IMR-90 (cell line): ENCODE data around the gene SLC39A8. TPM values are rescaled to one million over a fixed set of nuclear protein-coding genes. Genes with fewer than 3 reads are reported as not detected.

Experiments used
- ATAC-seq: fragments of 200-7000 bp; cut with Tn5 transposase; 2 replicates; pipeline ENCODE4 v1.9.1; 2020; ENCODE audit warnings: low read depth, mild to moderate bottlenecking, moderate library complexity
- BruUV-seq: library from RNA; stranded (reverse); fragments of 400-500 nt; replicated peaks from 2 replicates; lab custom pipeline; 2021; lab: Mats Ljungman, UMichigan
- CTCF ChIA-PET: fragments of 300-600 bp; formaldehyde crosslinking; extraction: SDS; loops from one replicate; lab custom pipeline; 2021; ENCODE audit warnings: antibody characterized with exemption; lab: Yijun Ruan, JAX
- POLR2A ChIA-PET: fragments of 300-600 bp; sonication (Branson Sonifier 250); formaldehyde crosslinking; loops from one replicate; lab custom pipeline; 2022; ENCODE audit warnings: antibody characterized with exemption; ENCODE audit not compliant: unreplicated experiment; lab: Charles Lee
- DNase-seq: peaks from one replicate; pipeline ENCODE4 v3.0.0; 2013
- H2AFZ ChIP-seq: replicated peaks from 2 replicates; pipeline ENCODE3; 2013; ENCODE audit warnings: low read length, mild to moderate bottlenecking; ENCODE audit not compliant: poor library complexity
- H2AK5ac ChIP-seq: 2 replicates; pipeline ENCODE4 v1.6.1; 2013; ENCODE audit warnings: low read depth, low read length, inconsistent platforms
- H2AK9ac ChIP-seq: replicated peaks from 2 replicates; pipeline ENCODE3; 2013; ENCODE audit warnings: mild to moderate bottlenecking, low read depth, low read length, moderate library complexity; ENCODE audit not compliant: poor library complexity
- H2BK120ac ChIP-seq: 2 replicates; pipeline ENCODE4 v1.6.1; 2013; ENCODE audit warnings: low read depth, low read length, inconsistent platforms
- H2BK15ac ChIP-seq: 3 replicates; pipeline ENCODE4 v1.6.1; 2013; ENCODE audit warnings: low read depth, low read length, inconsistent platforms
- H2BK20ac ChIP-seq: 2 replicates; pipeline ENCODE4 v1.6.1; 2013; ENCODE audit warnings: low read depth, mild to moderate bottlenecking, inconsistent platforms, low read length, moderate library complexity
- H2BK5ac ChIP-seq: 2 replicates; pipeline ENCODE4 v1.6.1; 2013; ENCODE audit warnings: mild to moderate bottlenecking, low read depth, low read length, inconsistent platforms; ENCODE audit not compliant: poor library complexity, severe bottlenecking
- H3K14ac ChIP-seq: replicated peaks from 2 replicates; pipeline ENCODE4 v1.6.1; 2013; ENCODE audit warnings: low read depth, low read length, inconsistent platforms
- H3K18ac ChIP-seq: 2 replicates; pipeline ENCODE4 v1.6.1; 2013; ENCODE audit warnings: low read depth, low read length, control low read depth
- H3K23ac ChIP-seq: 2 replicates; pipeline ENCODE4 v1.6.1; 2013; ENCODE audit warnings: low read depth, low read length, inconsistent platforms
- H3K27ac ChIP-seq: 2 replicates; pipeline ENCODE4 v1.5.1; 2013; ENCODE audit warnings: mild to moderate bottlenecking, control low read depth, low read length; ENCODE audit not compliant: insufficient read depth
- H3K27me3 ChIP-seq: 2 replicates; pipeline ENCODE4 v1.6.1; 2013; ENCODE audit warnings: low read length; ENCODE audit not compliant: control insufficient read depth, insufficient read depth
- H3K36me3 ChIP-seq: 2 replicates; pipeline ENCODE4 v1.6.1; 2013; ENCODE audit warnings: low read length, mixed read lengths; ENCODE audit not compliant: control insufficient read depth, insufficient read depth
- H3K4ac ChIP-seq: 2 replicates; pipeline ENCODE4 v1.6.1; 2013; ENCODE audit warnings: low read depth, low read length, inconsistent platforms
- H3K4me1 ChIP-seq: 2 replicates; pipeline ENCODE4 v1.6.1; 2013; ENCODE audit warnings: low read length, mixed read lengths; ENCODE audit not compliant: control insufficient read depth, insufficient read depth
- H3K4me2 ChIP-seq: 2 replicates; pipeline ENCODE4 v1.6.1; 2013; ENCODE audit warnings: low read depth, mild to moderate bottlenecking, control low read depth, low read length, moderate library complexity
- H3K4me3 ChIP-seq: 2 replicates; pipeline ENCODE4 v1.5.1; 2013; ENCODE audit warnings: low read depth, mild to moderate bottlenecking, control low read depth, low read length, moderate library complexity; ENCODE audit not compliant: insufficient read depth
- H3K56ac ChIP-seq: 2 replicates; pipeline ENCODE4 v1.6.1; 2013; ENCODE audit warnings: low read length, inconsistent platforms; ENCODE audit not compliant: insufficient read depth; ENCODE audit errors: extremely low read depth
- H3K79me1 ChIP-seq, 2 experiments: 2 replicates each; pipeline ENCODE4 v1.6.1; 2013; ENCODE audit warnings: low read length in 2 of 2, inconsistent platforms in 1 of 2, low read depth in 1 of 2
- H3K9ac ChIP-seq: 2 replicates; pipeline ENCODE4 v1.6.1; 2013; ENCODE audit warnings: low read depth, low read length, control low read depth
- H3K9me1 ChIP-seq: 2 replicates; pipeline ENCODE4 v1.6.1; 2013; ENCODE audit warnings: low read length, inconsistent platforms; ENCODE audit not compliant: insufficient read depth
- H3K9me3 ChIP-seq: 2 replicates; pipeline ENCODE4 v1.6.1; 2013; ENCODE audit warnings: low read length; ENCODE audit not compliant: control insufficient read depth, insufficient read depth
- H4K20me1 ChIP-seq: 2 replicates; pipeline ENCODE4 v1.6.1; 2013; ENCODE audit warnings: low read length, inconsistent platforms; ENCODE audit not compliant: insufficient read depth
- H4K5ac ChIP-seq: 2 replicates; pipeline ENCODE4 v1.6.1; 2013; ENCODE audit warnings: mild to moderate bottlenecking, low read depth, low read length, control low read depth
- H4K8ac ChIP-seq, 2 experiments: 2 replicates each; pipeline ENCODE4 v1.6.1; 2013; ENCODE audit warnings: low read depth in 2 of 2, low read length in 2 of 2, control low read depth in 1 of 2, inconsistent platforms in 1 of 2
- H4K91ac ChIP-seq: 2 replicates; pipeline ENCODE4 v1.6.1; 2013; ENCODE audit warnings: low read depth, low read length, inconsistent platforms; ENCODE audit not compliant: insufficient read depth
- BHLHE40 ChIP-seq: fragments of 150-350 bp; IDR thresholded peaks from 2 replicates; pipeline ENCODE4 v1.6.1; 2016; ENCODE audit warnings: mild to moderate bottlenecking, low read depth, low read length
- CHD1 ChIP-seq: IDR thresholded peaks from 2 replicates; pipeline ENCODE4 v1.6.1; 2012; ENCODE audit warnings: low read depth, low read length, improper control_type of control experiment
- MAFK ChIP-seq: IDR thresholded peaks from 2 replicates; pipeline ENCODE4 v1.6.1; 2012; ENCODE audit warnings: low read depth, low read length, improper control_type of control experiment
- NFE2L2 ChIP-seq: fragments of 150-350 bp; IDR thresholded peaks from 2 replicates; pipeline ENCODE4 v1.6.1; 2016; ENCODE audit warnings: low read depth, mild to moderate bottlenecking, low read length
- POLR2A ChIP-seq: IDR thresholded peaks from 2 replicates; pipeline ENCODE4 v1.6.1; 2012; ENCODE audit warnings: mild to moderate bottlenecking, low read depth, low read length
- SMC3 ChIP-seq: fragments of 150-350 bp; IDR thresholded peaks from 2 replicates; pipeline ENCODE4 v1.6.1; 2016; ENCODE audit warnings: low read depth, mild to moderate bottlenecking, antibody characterized with exemption, low read length, moderate library complexity
- WGBS, 2 experiments: methylation state at CpG; one replicate each; pipeline versions ENCODE4 v1.1.5 to v1.1.7; 2013; ENCODE audit warnings: missing lambda C conversion rate in 2 of 2; ENCODE audit not compliant: insufficient read length in 1 of 2; ENCODE audit errors: extremely low coverage in 2 of 2; 5-methylcytosine and 5-hydroxymethylcytosine counted together
- dilution Hi-C: fragments of 300-500 bp; cut with HindIII; formaldehyde crosslinking; loops from one replicate; pipeline ENCODE4 v1.14.3; 2018; ENCODE audit warnings: low sequenced_read_pairs; ENCODE audit not compliant: unreplicated experiment
- in situ Hi-C: fragments of 300-500 bp; cut with MboI; formaldehyde crosslinking; loops from 3 replicates; pipeline ENCODE4 v1.14.3; 2019; ENCODE audit warnings: low sequenced_read_pairs, inconsistent platforms, mixed read lengths
- intact Hi-C: fragments of 100-400 bp; cut with micrococcal nuclease; formaldehyde crosslinking; loops from 2 replicates; pipeline ENCODE4 v1.10.0; 2022
- polyA plus RNA-seq, 3 experiments: library from polyadenylated mRNA; depleted of rRNA; stranded (reverse); fragments of >200 nt; gene quantifications; 2 replicates each; pipeline ENCODE4 v1.2.3, GENCODE V29; 2012; ENCODE audit warnings: low replicate concordance in 1 of 3
- total RNA-seq: library from RNA; depleted of rRNA; stranded (reverse); fragments of >200 nt; gene quantifications from 2 replicates; pipeline ENCODE4 v1.2.3, GENCODE V29; 2012
- TF ChIP-seq, protein P1 (sequence below): fragments of 150-350 bp; IDR thresholded peaks from 2 replicates; pipeline ENCODE4 v1.6.1; 2016; ENCODE audit warnings: low read depth, mild to moderate bottlenecking, low read length, moderate library complexity, borderline replicate concordance

Gene SLC39A8
- total and polyA plus RNA-seq, 2 of the 4 experiments (the other 2 are of a cell fraction): 0.05 to 0.18 TPM

DNA sequence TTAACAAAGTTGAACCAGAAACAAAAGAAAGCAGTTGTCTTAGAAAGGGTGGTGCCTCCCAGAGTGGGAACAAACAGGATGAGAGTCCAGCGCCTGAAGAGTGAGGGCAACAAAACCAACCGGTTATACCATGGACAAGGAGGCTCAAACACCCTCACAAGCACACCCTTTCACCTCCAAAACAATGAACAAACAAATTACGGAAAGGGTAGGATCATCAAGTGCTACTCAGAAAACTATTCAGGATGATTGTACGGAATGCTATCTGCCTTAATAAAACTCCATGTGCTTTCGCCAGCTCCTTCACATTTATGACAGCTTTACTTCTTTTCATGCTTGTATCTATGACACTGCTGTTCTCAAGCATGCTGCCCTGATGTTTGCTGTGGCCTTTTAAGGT lies 26.8 kb downstream of the SLC39A8 start:
- no peak overlapping the region for H2BK15ac ChIP-seq
- H4K8ac ChIP-seq: no peak overlapping the region
- intact Hi-C loops: no loop called here
- no peak overlapping the region for H3K14ac ChIP-seq
- dilution Hi-C loops: no loop called here
- H3K4me1 ChIP-seq: no peaks in the 10 kb centered on the region
- H2BK5ac ChIP-seq: no peak overlapping the region
- H2AK9ac ChIP-seq: no peak overlapping the region
- no peak overlapping the region for H2AFZ ChIP-seq
- no peaks in the 10 kb centered on the region for H3K9me1 ChIP-seq
- no peaks in the 10 kb centered on the region for H3K79me1 ChIP-seq
- no peak overlapping the region for H2AK5ac ChIP-seq
- ChIA-PET POLR2A (no interaction called here), CTCF (interaction anchor here (0.6 kb wide), 1 partner anchor 590 kb away, joined by 3 read pairs; no protein-coding TSS in a partner anchor)
- no peak overlapping the region for H3K4ac ChIP-seq
- no peak overlapping the region for H4K91ac ChIP-seq
- no peak overlapping the region for H3K18ac ChIP-seq
- no peak overlapping the region for H2BK120ac ChIP-seq
- 33% methylated on average over 1 of the region's 5 CpGs; no CpG with 5 or more reads in 1 of the 2 experiments for WGBS, 2 experiments
- BruUV-seq: no TSS peak
- H3K56ac ChIP-seq: no peak overlapping the region
- no peak overlapping the region for H3K4me2 ChIP-seq
- H3K27ac ChIP-seq: no peak overlapping the region
- H3K27me3 ChIP-seq: no peaks in the 10 kb centered on the region
- ATAC-seq (no peak), DNase-seq (no peak)
- H3K9me3 ChIP-seq: no peaks in the 10 kb centered on the region
- no peak overlapping the region for H3K4me3 ChIP-seq
- H4K20me1 ChIP-seq: no peaks in the 10 kb centered on the region
- H4K5ac ChIP-seq: no peak overlapping the region
- H2BK20ac ChIP-seq: no peak overlapping the region
- H3K9ac ChIP-seq: no peak overlapping the region
- no peaks in the 10 kb centered on the region for H3K36me3 ChIP-seq
- TF ChIP-seq MAFK (no peak), BHLHE40 (no peak), NFE2L2 (no peak), POLR2A (no peak), CHD1 (no peak), SMC3 (no peak)
- TF ChIP-seq, protein P1, sequence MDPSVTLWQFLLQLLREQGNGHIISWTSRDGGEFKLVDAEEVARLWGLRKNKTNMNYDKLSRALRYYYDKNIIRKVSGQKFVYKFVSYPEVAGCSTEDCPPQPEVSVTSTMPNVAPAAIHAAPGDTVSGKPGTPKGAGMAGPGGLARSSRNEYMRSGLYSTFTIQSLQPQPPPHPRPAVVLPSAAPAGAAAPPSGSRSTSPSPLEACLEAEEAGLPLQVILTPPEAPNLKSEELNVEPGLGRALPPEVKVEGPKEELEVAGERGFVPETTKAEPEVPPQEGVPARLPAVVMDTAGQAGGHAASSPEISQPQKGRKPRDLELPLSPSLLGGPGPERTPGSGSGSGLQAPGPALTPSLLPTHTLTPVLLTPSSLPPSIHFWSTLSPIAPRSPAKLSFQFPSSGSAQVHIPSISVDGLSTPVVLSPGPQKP: no peak
- in situ Hi-C loops: no loop called here
- H3K23ac ChIP-seq: no peak overlapping the region
